ENCODE results near the gene DR1.

- TF ChIP-seq CTCF (IDR thresholded peaks at IDR 0.05), result no peak
- TF ChIP-seq EP300 (IDR thresholded peaks at IDR 0.05), result no peak
- TF ChIP-seq POLR2A (IDR thresholded peaks at IDR 0.05), result no peak
These were observed 32.7 kb upstream of the DR1 start for GRCh38 chr1:93313026-93313425.
